ENCODE measurements around the gene DYNC1I1. TPM values are rescaled to one million over a fixed set of nuclear protein-coding genes. Genes with fewer than 3 reads are reported as not detected.

Gene DYNC1I1
- total and polyA plus RNA-seq, 2 experiments from 2014 or later, result 0.53 to 1.4 TPM

- no peaks in the 10 kb centered on the region for H3K79me2 ChIP-seq (ENCODE audit: insufficient read depth)
- H3K36me3 ChIP-seq (ENCODE audit: low read depth), result no peaks in the 10 kb centered on the region
- no peaks in the 10 kb centered on the region for H3K27me3 ChIP-seq (replicated peaks; ENCODE audit: insufficient read depth)
- H3K9me2 ChIP-seq (ENCODE audit: insufficient read depth), result no peaks in the 10 kb centered on the region
- H4K20me1 ChIP-seq (ENCODE audit: insufficient read depth), result no peaks in the 10 kb centered on the region
- no peaks in the 10 kb centered on the region for H3K9me3 ChIP-seq (ENCODE audit: low read depth)
- no peak overlapping the region for H2AFZ ChIP-seq
- peak; percentile 48 for DNase-seq
- H3K4me1 ChIP-seq (ENCODE audit: insufficient read depth), result peaks cover 10% of the 10 kb centered on the region
- in situ Hi-C loops (cut with MboI), result no loop called here
- H3K4me3 ChIP-seq, result no peak overlapping the region
- H3K9ac ChIP-seq, result no peak overlapping the region
- no peak for TF ChIP-seq EZH2phosphoT487 (IDR thresholded peaks at IDR 0.05; ENCODE audit: insufficient read depth, low read depth)
- no peak for TF ChIP-seq EZH2 (IDR thresholded peaks at IDR 0.05; ENCODE audit: insufficient read depth, poor library complexity, severe bottlenecking)
- H3K27ac ChIP-seq, result no peak overlapping the region
- H3F3A ChIP-seq (ENCODE audit: insufficient read depth), result peaks cover 16% of the 10 kb centered on the region
- no peak overlapping the region for H3K4me2 ChIP-seq (ENCODE audit: unreplicated experiment)
- WGBS, 2 experiments (ENCODE audit: low coverage in 1 of 2, low lambda C conversion rate in 2 of 2, missing lambda C conversion rate in 2 of 2), result 0 to 2% methylated on average over 2 of the region's 2 CpGs
Observed at GRCh38 chr7:96097835-96098234, 325.5 kb downstream of the DYNC1I1 start.

- Histone ChIP-seq H3K27me3 (replicated peaks; ENCODE audit: insufficient read depth) (no peaks in the 10 kb centered on the region), H3K36me3 (ENCODE audit: low read depth) (no peaks in the 10 kb centered on the region), H3K79me2 (ENCODE audit: insufficient read depth) (no peaks in the 10 kb centered on the region), H3K4me2 (ENCODE audit: unreplicated experiment) (no peak overlapping the region), H3K9me3 (ENCODE audit: low read depth) (no peaks in the 10 kb centered on the region), H3K4me1 (ENCODE audit: insufficient read depth) (no peaks in the 10 kb centered on the region), H4K20me1 (ENCODE audit: insufficient read depth) (no peaks in the 10 kb centered on the region), H3K4me3 (no peak overlapping the region), H3K9ac (no peak overlapping the region), H3K9me2 (ENCODE audit: insufficient read depth) (no peaks in the 10 kb centered on the region), H3F3A (ENCODE audit: insufficient read depth) (no peaks in the 10 kb centered on the region), H2AFZ (no peak overlapping the region), H3K27ac (no peak overlapping the region)
- DNase-seq, result no peak
- TF ChIP-seq EZH2phosphoT487 (IDR thresholded peaks at IDR 0.05; ENCODE audit: insufficient read depth, low read depth) (no peak), EZH2 (IDR thresholded peaks at IDR 0.05; ENCODE audit: insufficient read depth, poor library complexity, severe bottlenecking) (no peak)
- in situ Hi-C loops (cut with MboI), result no loop called here
- 12 to 18% methylated on average over 1 of the region's 1 CpG for WGBS, 2 experiments (ENCODE audit: low coverage in 1 of 2, low lambda C conversion rate in 2 of 2, missing lambda C conversion rate in 2 of 2)
Observed at GRCh38 chr7:96100737-96101136, 328.4 kb downstream of the DYNC1I1 start.

- Histone ChIP-seq H3K4me2 (ENCODE audit: unreplicated experiment) (no peak overlapping the region), H3K27ac (no peak overlapping the region), H3K4me3 (no peak overlapping the region), H3K27me3 (replicated peaks; ENCODE audit: insufficient read depth) (no peaks in the 10 kb centered on the region), H3K9me3 (ENCODE audit: low read depth) (no peaks in the 10 kb centered on the region), H3K79me2 (ENCODE audit: insufficient read depth) (no peaks in the 10 kb centered on the region), H3F3A (ENCODE audit: insufficient read depth) (no peaks in the 10 kb centered on the region), H3K9ac (no peak overlapping the region), H4K20me1 (ENCODE audit: insufficient read depth) (no peaks in the 10 kb centered on the region), H3K36me3 (ENCODE audit: low read depth) (no peaks in the 10 kb centered on the region), H3K4me1 (ENCODE audit: insufficient read depth) (no peaks in the 10 kb centered on the region), H3K9me2 (ENCODE audit: insufficient read depth) (no peaks in the 10 kb centered on the region), H2AFZ (no peak overlapping the region)
- in situ Hi-C loops (cut with MboI), result no loop called here
- TF ChIP-seq EZH2 (IDR thresholded peaks at IDR 0.05; ENCODE audit: insufficient read depth, poor library complexity, severe bottlenecking), result no peak
- TF ChIP-seq EZH2phosphoT487 (IDR thresholded peaks at IDR 0.05; ENCODE audit: insufficient read depth, low read depth), result no peak
- DNase-seq, result no peak
Observed at GRCh38 chr7:96102096-96102811, 329.9 kb downstream of the DYNC1I1 start.

- H3K4me2 ChIP-seq (ENCODE audit: unreplicated experiment), result no peak overlapping the region
- no peaks in the 10 kb centered on the region for H3K9me2 ChIP-seq (ENCODE audit: insufficient read depth)
- no peaks in the 10 kb centered on the region for H3K27me3 ChIP-seq (replicated peaks; ENCODE audit: insufficient read depth)
- no peaks in the 10 kb centered on the region for H3K4me1 ChIP-seq (ENCODE audit: insufficient read depth)
- no peak for TF ChIP-seq EZH2 (IDR thresholded peaks at IDR 0.05; ENCODE audit: insufficient read depth, poor library complexity, severe bottlenecking)
- no peak for TF ChIP-seq EZH2phosphoT487 (IDR thresholded peaks at IDR 0.05; ENCODE audit: insufficient read depth, low read depth)
- no peak overlapping the region for H3K27ac ChIP-seq
- no peaks in the 10 kb centered on the region for H3K79me2 ChIP-seq (ENCODE audit: insufficient read depth)
- no peak overlapping the region for H3K4me3 ChIP-seq
- H3F3A ChIP-seq (ENCODE audit: insufficient read depth), result no peaks in the 10 kb centered on the region
- H4K20me1 ChIP-seq (ENCODE audit: insufficient read depth), result no peaks in the 10 kb centered on the region
- no peak overlapping the region for H3K9ac ChIP-seq
- H2AFZ ChIP-seq, result no peak overlapping the region
- in situ Hi-C loops (cut with MboI), result no loop called here
- no peak for DNase-seq
- H3K36me3 ChIP-seq (ENCODE audit: low read depth), result no peaks in the 10 kb centered on the region
- no peaks in the 10 kb centered on the region for H3K9me3 ChIP-seq (ENCODE audit: low read depth)
Observed at GRCh38 chr7:96104984-96105383, 332.6 kb downstream of the DYNC1I1 start.

GRCh38 chr7:96111405-96111804 lies 339.1 kb downstream of the DYNC1I1 start:
- H3K4me2 ChIP-seq (ENCODE audit: unreplicated experiment), result no peak overlapping the region
- no peak for DNase-seq

More at GRCh38 chr7:96111405-96111804, 339.1 kb downstream of the DYNC1I1 start:
- Histone ChIP-seq H3K9ac (no peak overlapping the region), H3K4me1 (ENCODE audit: insufficient read depth) (no peaks in the 10 kb centered on the region), H3K27me3 (replicated peaks; ENCODE audit: insufficient read depth) (no peaks in the 10 kb centered on the region), H2AFZ (no peak overlapping the region), H3K27ac (no peak overlapping the region), H3F3A (ENCODE audit: insufficient read depth) (no peaks in the 10 kb centered on the region), H3K36me3 (ENCODE audit: low read depth) (no peaks in the 10 kb centered on the region), H3K9me3 (ENCODE audit: low read depth) (no peaks in the 10 kb centered on the region), H3K9me2 (ENCODE audit: insufficient read depth) (no peaks in the 10 kb centered on the region), H3K4me3 (no peak overlapping the region), H3K79me2 (ENCODE audit: insufficient read depth) (no peaks in the 10 kb centered on the region), H4K20me1 (ENCODE audit: insufficient read depth) (no peaks in the 10 kb centered on the region)
- in situ Hi-C loops (cut with MboI), result no loop called here
- TF ChIP-seq EZH2phosphoT487 (IDR thresholded peaks at IDR 0.05; ENCODE audit: insufficient read depth, low read depth), result no peak
- TF ChIP-seq EZH2 (IDR thresholded peaks at IDR 0.05; ENCODE audit: insufficient read depth, poor library complexity, severe bottlenecking), result no peak
